ENCODE results near the gene PARD3. TPM values are rescaled to one million over a fixed set of nuclear protein-coding genes. Genes with fewer than 3 reads are reported as not detected.

Gene PARD3
- polyA plus RNA-seq, 1 donor from 2014 or later = 12.4 TPM

DNA sequence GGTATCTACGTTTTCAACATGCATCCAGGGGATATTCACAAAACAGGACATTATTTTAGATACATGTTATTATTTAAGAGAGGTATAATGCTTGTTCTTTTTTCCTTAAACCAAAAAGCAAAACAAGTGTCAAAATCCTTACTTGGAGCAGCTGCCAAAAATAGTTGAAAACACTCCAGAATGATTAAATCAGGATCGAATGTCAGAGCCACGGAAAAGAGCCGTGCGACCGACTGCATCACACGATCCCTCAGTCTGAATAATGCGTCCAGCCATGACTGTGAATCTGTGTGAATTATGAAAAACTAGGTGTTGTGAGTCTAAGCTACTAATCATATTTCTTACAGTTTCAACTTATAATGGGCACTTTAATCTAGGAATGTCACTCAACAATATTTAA lies 126.0 kb downstream of the PARD3 start:
- Histone ChIP-seq H3K4me3 (ENCODE audit: low read length) (no peak overlapping the region), H2AFZ (ENCODE audit: low read depth, low read length) (no peak overlapping the region), H3K9ac (ENCODE audit: low read length) (no peak overlapping the region), H3F3A (ENCODE audit: insufficient read depth, low read length, poor library complexity, severe bottlenecking) (no peaks in the 10 kb centered on the region), H4K20me1 (ENCODE audit: insufficient read depth) (no peaks in the 10 kb centered on the region), H3K9me2 (ENCODE audit: insufficient read depth, low read length) (no peaks in the 10 kb centered on the region), H3K36me3 (ENCODE audit: insufficient read depth, low read length) (no peaks in the 10 kb centered on the region), H3K4me2 (ENCODE audit: low read length) (no peak overlapping the region), H3K27me3 (ENCODE audit: insufficient read depth, low read depth, low read length) (no peaks in the 10 kb centered on the region), H3K27ac (ENCODE audit: low read length) (no peak overlapping the region), H3K9me3 (ENCODE audit: low read length) (no peaks in the 10 kb centered on the region), H3K79me2 (replicated peaks; ENCODE audit: insufficient read depth, low read length) (peaks cover 6% of the 10 kb centered on the region)
- TF ChIP-seq, protein P1, sequence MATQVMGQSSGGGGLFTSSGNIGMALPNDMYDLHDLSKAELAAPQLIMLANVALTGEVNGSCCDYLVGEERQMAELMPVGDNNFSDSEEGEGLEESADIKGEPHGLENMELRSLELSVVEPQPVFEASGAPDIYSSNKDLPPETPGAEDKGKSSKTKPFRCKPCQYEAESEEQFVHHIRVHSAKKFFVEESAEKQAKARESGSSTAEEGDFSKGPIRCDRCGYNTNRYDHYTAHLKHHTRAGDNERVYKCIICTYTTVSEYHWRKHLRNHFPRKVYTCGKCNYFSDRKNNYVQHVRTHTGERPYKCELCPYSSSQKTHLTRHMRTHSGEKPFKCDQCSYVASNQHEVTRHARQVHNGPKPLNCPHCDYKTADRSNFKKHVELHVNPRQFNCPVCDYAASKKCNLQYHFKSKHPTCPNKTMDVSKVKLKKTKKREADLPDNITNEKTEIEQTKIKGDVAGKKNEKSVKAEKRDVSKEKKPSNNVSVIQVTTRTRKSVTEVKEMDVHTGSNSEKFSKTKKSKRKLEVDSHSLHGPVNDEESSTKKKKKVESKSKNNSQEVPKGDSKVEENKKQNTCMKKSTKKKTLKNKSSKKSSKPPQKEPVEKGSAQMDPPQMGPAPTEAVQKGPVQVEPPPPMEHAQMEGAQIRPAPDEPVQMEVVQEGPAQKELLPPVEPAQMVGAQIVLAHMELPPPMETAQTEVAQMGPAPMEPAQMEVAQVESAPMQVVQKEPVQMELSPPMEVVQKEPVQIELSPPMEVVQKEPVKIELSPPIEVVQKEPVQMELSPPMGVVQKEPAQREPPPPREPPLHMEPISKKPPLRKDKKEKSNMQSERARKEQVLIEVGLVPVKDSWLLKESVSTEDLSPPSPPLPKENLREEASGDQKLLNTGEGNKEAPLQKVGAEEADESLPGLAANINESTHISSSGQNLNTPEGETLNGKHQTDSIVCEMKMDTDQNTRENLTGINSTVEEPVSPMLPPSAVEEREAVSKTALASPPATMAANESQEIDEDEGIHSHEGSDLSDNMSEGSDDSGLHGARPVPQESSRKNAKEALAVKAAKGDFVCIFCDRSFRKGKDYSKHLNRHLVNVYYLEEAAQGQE (IDR thresholded peaks at IDR 0.05; ENCODE audit: borderline replicate concordance) = no peak
- no peak for TF ChIP-seq EP300 (conservative IDR thresholded peaks at IDR 0.05; ENCODE audit: poor library complexity, severe bottlenecking)
- TF ChIP-seq POLR2AphosphoS5 (IDR thresholded peaks at IDR 0.05) = no peak
- no peak for TF ChIP-seq SMC3 (conservative IDR thresholded peaks at IDR 0.05; ENCODE audit: poor library complexity)
- TF ChIP-seq TAF1 (IDR thresholded peaks at IDR 0.05; ENCODE audit: low read depth) = no peak
- no peak for TF ChIP-seq CTCF (IDR thresholded peaks at IDR 0.05; ENCODE audit: poor library complexity, severe bottlenecking)
- no peak for TF ChIP-seq RAD21 (conservative IDR thresholded peaks at IDR 0.05)
- TF ChIP-seq MXI1 (conservative IDR thresholded peaks at IDR 0.05; ENCODE audit: poor library complexity, severe bottlenecking) = no peak
- TF ChIP-seq EZH2 (IDR thresholded peaks at IDR 0.05; ENCODE audit: borderline replicate concordance, insufficient read depth, low read length, poor library complexity, severe bottlenecking) = no peak

- no peaks in the 10 kb centered on the region for H3K9me3 ChIP-seq (ENCODE audit: low read length)
- H3K4me3 ChIP-seq (ENCODE audit: low read length) = no peak overlapping the region
- H3K36me3 ChIP-seq (ENCODE audit: insufficient read depth, low read length) = no peaks in the 10 kb centered on the region
- H3K79me2 ChIP-seq (replicated peaks; ENCODE audit: insufficient read depth, low read length) = peaks cover 6% of the 10 kb centered on the region
- H3F3A ChIP-seq (ENCODE audit: insufficient read depth, low read length, poor library complexity, severe bottlenecking) = no peaks in the 10 kb centered on the region
- TF ChIP-seq EZH2 (IDR thresholded peaks at IDR 0.05; ENCODE audit: borderline replicate concordance, insufficient read depth, low read length, poor library complexity, severe bottlenecking) = no peak
- no peak for TF ChIP-seq MXI1 (conservative IDR thresholded peaks at IDR 0.05; ENCODE audit: poor library complexity, severe bottlenecking)
- TF ChIP-seq RAD21 (conservative IDR thresholded peaks at IDR 0.05) = no peak
- no peak for TF ChIP-seq CTCF (IDR thresholded peaks at IDR 0.05; ENCODE audit: poor library complexity, severe bottlenecking)
- no peak for TF ChIP-seq EP300 (conservative IDR thresholded peaks at IDR 0.05; ENCODE audit: poor library complexity, severe bottlenecking)
- no peak for TF ChIP-seq POLR2AphosphoS5 (IDR thresholded peaks at IDR 0.05)
- TF ChIP-seq, protein P1 (IDR thresholded peaks at IDR 0.05; ENCODE audit: borderline replicate concordance) = no peak
- TF ChIP-seq TAF1 (IDR thresholded peaks at IDR 0.05; ENCODE audit: low read depth) = no peak
- no peak for TF ChIP-seq SMC3 (conservative IDR thresholded peaks at IDR 0.05; ENCODE audit: poor library complexity)
- H3K9me2 ChIP-seq (ENCODE audit: insufficient read depth, low read length) = no peaks in the 10 kb centered on the region
- H3K9ac ChIP-seq (ENCODE audit: low read length) = no peak overlapping the region
- H3K4me2 ChIP-seq (ENCODE audit: low read length) = no peak overlapping the region
- H2AFZ ChIP-seq (ENCODE audit: low read depth, low read length) = no peak overlapping the region
- no peak overlapping the region for H3K27ac ChIP-seq (ENCODE audit: low read length)
- H4K20me1 ChIP-seq (ENCODE audit: insufficient read depth) = no peaks in the 10 kb centered on the region
- no peaks in the 10 kb centered on the region for H3K27me3 ChIP-seq (ENCODE audit: insufficient read depth, low read depth, low read length)
Observed at GRCh38 chr10:34687434-34688210, 127.5 kb downstream of the PARD3 start.
